GM19023 (cell line): ENCODE results near the gene PTPN4.
"Not testable (repeated sequence)": the region's sequence is repeated elsewhere in the genome, so short reads cannot be mapped to it uniquely, and the experiment has no call there.

ENCODE experiments used
- ATAC-seq: cut with Tn5 transposase; IDR thresholded peaks from one replicate; pipeline ENCODE4 v1.9.1; 2021; ENCODE audit warnings: mild to moderate bottlenecking, moderate library complexity; ENCODE audit not compliant: unreplicated experiment

The PTPN4 gene

GRCh38 chr2:119937680-119938079, 178.0 kb downstream of the PTPN4 start:
- ATAC-seq = no peak

GRCh38 chr2:119939915-119940314, 180.2 kb downstream of the PTPN4 start:
- no peak for ATAC-seq

GRCh38 chr2:119940856-119941255, 181.1 kb downstream of the PTPN4 start:
- no peak for ATAC-seq

GRCh38 chr2:119941388-119941787, 181.7 kb downstream of the PTPN4 start:
- no peak for ATAC-seq

- ATAC-seq = no peak
Observed at GRCh38 chr2:119941981-119942513, 182.3 kb downstream of the PTPN4 start.

- no peak for ATAC-seq
Observed at GRCh38 chr2:119943058-119943457, 183.3 kb downstream of the PTPN4 start.

- ATAC-seq = no peak
Observed at GRCh38 chr2:119947535-119947934, 187.8 kb downstream of the PTPN4 start.

- no peak for ATAC-seq
Observed at GRCh38 chr2:119950966-119951365, 191.2 kb downstream of the PTPN4 start.

GRCh38 chr2:119958670-119959268, 199.0 kb downstream of the PTPN4 start:
- ATAC-seq = no peak

- no peak for ATAC-seq
Observed at GRCh38 chr2:119960821-119961220, 201.1 kb downstream of the PTPN4 start.

GRCh38 chr2:119981896-119982295, 222.2 kb downstream of the PTPN4 start:
- ATAC-seq = no peak

- no peak for ATAC-seq
Observed at GRCh38 chr2:119982506-119982905, 222.8 kb downstream of the PTPN4 start.

GRCh38 chr2:119983108-119983507, 223.4 kb downstream of the PTPN4 start:
- ATAC-seq = no peak

GRCh38 chr2:119996148-119996547, 236.4 kb downstream of the PTPN4 start:
- no peak for ATAC-seq

- not testable (repeated sequence) for ATAC-seq
Observed at GRCh38 chr2:119996896-119997891, 237.5 kb downstream of the PTPN4 start.

GRCh38 chr2:120001471-120001870, 241.7 kb downstream of the PTPN4 start:
- ATAC-seq = no peak

- no peak for ATAC-seq
Observed at GRCh38 chr2:120004254-120004653, 244.5 kb downstream of the PTPN4 start.

- peak; percentile 82 for ATAC-seq
Observed at GRCh38 chr2:120005834-120006521, 246.3 kb downstream of the PTPN4 start.

- ATAC-seq = no peak
Observed at GRCh38 chr2:120007851-120008250, 248.1 kb downstream of the PTPN4 start.

- ATAC-seq = no peak
Observed at GRCh38 chr2:120012363-120012762, 252.6 kb downstream of the PTPN4 start.
